HCT116 (cell line): ENCODE data around the gene MED13L. TPM values are rescaled to one million over a fixed set of nuclear protein-coding genes. Genes with fewer than 3 reads are reported as not detected.

ENCODE experiments used
- ATAC-seq: fragments of 200-7000 bp; cut with Tn5 transposase; 2 replicates; pipeline ENCODE4 v1.9.1; 2020; ENCODE audit warnings: mild to moderate bottlenecking, moderate library complexity
- BruUV-seq: library from RNA; stranded (reverse); fragments of 400-500 nt; replicated peaks from 2 replicates; lab custom pipeline; 2021; lab: Mats Ljungman, UMichigan
- CTCF ChIA-PET: fragments of 300-600 bp; sonication (Branson Sonifier 250); formaldehyde crosslinking; loops from one replicate; lab custom pipeline; 2021; ENCODE audit warnings: antibody characterized with exemption; lab: Charles Lee
- POLR2A ChIA-PET: fragments of 300-600, 350-600 bp; sonication (Branson Sonifier 250); formaldehyde crosslinking; loops from one replicate; lab custom pipeline; 2021; ENCODE audit warnings: antibody characterized with exemption; lab: Charles Lee
- RAD21 ChIA-PET, 2 experiments: fragments of 300-600 bp; sonication (Branson Sonifier 250); formaldehyde crosslinking; loops; one replicate each; lab custom pipeline; 2023; ENCODE audit warnings: low total read pairs in 2 of 2; ENCODE audit not compliant: uncharacterized antibody in 2 of 2, unreplicated experiment in 2 of 2, low non-redundant PET in 1 of 2; lab: Charles Lee
- DNase-seq: peaks from one replicate; pipeline ENCODE4 v3.0.0-alpha.2; 2010; ENCODE audit warnings: low read depth, low spot score
- H2AFZ ChIP-seq: fragments of 200-600 bp; shearing (Covaris generic), sonication (generic); 2 replicates; pipeline ENCODE4 v1.6.1; 2017; ENCODE audit warnings: low read depth, mixed run types, mixed read lengths, antibody characterized with exemption, low read length; ENCODE audit not compliant: poor library complexity, severe bottlenecking
- H3K27ac ChIP-seq: 2 replicates; pipeline ENCODE4 v1.5.1; 2012; ENCODE audit warnings: low read depth, low read length
- H3K27me3 ChIP-seq: fragments of 200-600 bp; sonication (generic); 2 replicates; pipeline ENCODE4 v1.6.1; 2016; ENCODE audit warnings: mixed run types, low read length, mixed read lengths; ENCODE audit not compliant: insufficient read depth
- H3K36me3 ChIP-seq, 2 experiments: fragments of 200-500 bp in 1 of 2; fragments of 200-600 bp in 1 of 2; sonication (Bioruptor generic) in 1 of 2; sonication (generic) in 1 of 2; 2 replicates each; pipeline versions ENCODE4 v1.5.1 to v1.6.1; 2014 to 2016; ENCODE audit warnings: low read length in 2 of 2, inconsistent platforms in 1 of 2, mixed read lengths in 1 of 2, mixed run types in 1 of 2; ENCODE audit not compliant: insufficient read depth in 2 of 2, control insufficient read depth in 1 of 2
- H3K4me1 ChIP-seq, 2 experiments: fragments of 200-600 bp in 1 of 2; sonication (generic) in 1 of 2; 2 replicates each; pipeline versions ENCODE4 v1.5.1 to v1.6.1; 2012 to 2017; ENCODE audit warnings: low read length in 2 of 2, inconsistent platforms in 1 of 2, mild to moderate bottlenecking in 1 of 2, mixed read lengths in 1 of 2, mixed run types in 1 of 2, moderate library complexity in 1 of 2; ENCODE audit not compliant: insufficient read depth in 2 of 2, control insufficient read depth in 1 of 2
- H3K4me2 ChIP-seq: fragments of 200-600 bp; sonication (generic); 2 replicates; pipeline ENCODE4 v1.6.1; 2017; ENCODE audit warnings: mixed run types, low read length, mixed read lengths
- H3K4me3 ChIP-seq, 2 experiments: fragments of 200-600 bp in 1 of 2; sonication (generic) in 1 of 2; replicated peaks in 1 of 2; 2 replicates each; pipeline ENCODE4 v1.5.1; 2011 to 2016; ENCODE audit warnings: low read length in 2 of 2, control low read depth in 1 of 2, low read depth in 1 of 2, mild to moderate bottlenecking in 1 of 2, mixed read lengths in 1 of 2, mixed run types in 1 of 2
- H3K79me2 ChIP-seq: fragments of 200-600 bp; sonication (generic); 2 replicates; pipeline ENCODE4 v1.6.1; 2017; ENCODE audit warnings: mild to moderate bottlenecking, mixed run types, low read length, moderate library complexity, mixed read lengths; ENCODE audit not compliant: insufficient read depth
- H3K9ac ChIP-seq: fragments of 200-600 bp; sonication (generic); 2 replicates; pipeline ENCODE4 v1.6.1; 2016; ENCODE audit warnings: low read length, mixed read lengths
- H3K9me2 ChIP-seq: fragments of 200-600 bp; sonication (generic), shearing (Covaris generic); 2 replicates; pipeline ENCODE4 v1.6.1; 2017; ENCODE audit warnings: mixed run types, mild to moderate bottlenecking, moderate library complexity; ENCODE audit not compliant: insufficient read depth
- H3K9me3 ChIP-seq, 2 experiments: fragments of 200-500 bp in 1 of 2; fragments of 200-600 bp in 1 of 2; sonication (Bioruptor generic) in 1 of 2; sonication (generic) in 1 of 2; 2 replicates each; pipeline ENCODE4 v1.6.1; 2014 to 2017; ENCODE audit warnings: low read length in 2 of 2, mixed read lengths in 2 of 2, inconsistent platforms in 1 of 2, low read depth in 1 of 2, mild to moderate bottlenecking in 1 of 2, mixed run types in 1 of 2, moderate library complexity in 1 of 2; ENCODE audit not compliant: control insufficient read depth in 1 of 2, insufficient read depth in 1 of 2
- H4K20me1 ChIP-seq: fragments of 200-600 bp; sonication (generic), shearing (Covaris generic); 2 replicates; pipeline ENCODE4 v1.6.1; 2017; ENCODE audit warnings: mixed run types, mild to moderate bottlenecking, moderate library complexity; ENCODE audit not compliant: insufficient read depth
- ATF3 ChIP-seq: IDR thresholded peaks from 2 replicates; pipeline ENCODE4 v1.6.1; 2012
- CBX3 ChIP-seq: IDR thresholded peaks from 2 replicates; pipeline ENCODE4 v1.6.1; 2012; ENCODE audit warnings: low read depth
- CEBPB ChIP-seq: IDR thresholded peaks from 2 replicates; pipeline ENCODE4 v1.6.1; 2012; ENCODE audit warnings: low read depth
- CTCF ChIP-seq, 3 experiments: fragments of 200-600 bp in 1 of 3; sonication (generic) in 1 of 3; IDR thresholded peaks in 2 of 3; conservative IDR thresholded peaks in 1 of 3; 2 replicates each; pipeline ENCODE4 v1.5.1; 2012 to 2017; ENCODE audit warnings: low read depth in 2 of 3, low read length in 2 of 3, antibody characterized with exemption in 1 of 3, borderline replicate concordance in 1 of 3, control low read depth in 1 of 3, mild to moderate bottlenecking in 1 of 3, mixed read lengths in 1 of 3, mixed run types in 1 of 3, moderate library complexity in 1 of 3; ENCODE audit not compliant: insufficient read depth in 1 of 3
- EGR1 ChIP-seq: IDR thresholded peaks from 2 replicates; pipeline ENCODE4 v1.6.1; 2012; ENCODE audit warnings: low read depth
- ELF1 ChIP-seq: IDR thresholded peaks from 2 replicates; pipeline ENCODE4 v1.6.1; 2012; ENCODE audit warnings: low read depth, borderline replicate concordance
- EZH2 ChIP-seq: fragments of 200-600 bp; sonication (generic); IDR thresholded peaks from 2 replicates; pipeline ENCODE4 v1.6.1; 2017; ENCODE audit warnings: antibody characterized with exemption, mixed run types
- EZH2phosphoT487 ChIP-seq: fragments of 200-600 bp; IDR thresholded peaks from 2 replicates; pipeline ENCODE4 v1.6.1; 2018; ENCODE audit warnings: antibody characterized with exemption, borderline replicate concordance
- FOSL1 ChIP-seq: IDR thresholded peaks from 2 replicates; pipeline ENCODE4 v1.6.1; 2012; ENCODE audit warnings: low read depth
- JUND ChIP-seq: IDR thresholded peaks from 2 replicates; pipeline ENCODE4 v1.6.1; 2012
- MAX ChIP-seq: IDR thresholded peaks from 2 replicates; pipeline ENCODE4 v1.6.1; 2012
- POLR2A ChIP-seq: IDR thresholded peaks from 2 replicates; pipeline ENCODE4 v1.7.0; 2011; ENCODE audit warnings: borderline replicate concordance; ENCODE audit not compliant: insufficient read depth, insufficient read length; ENCODE audit errors: extremely low read depth
- POLR2AphosphoS5 ChIP-seq: IDR thresholded peaks from 2 replicates; pipeline ENCODE4 v1.6.1; 2011; ENCODE audit warnings: mild to moderate bottlenecking, low read depth, low read length, moderate library complexity
- RAD21 ChIP-seq: IDR thresholded peaks from 2 replicates; pipeline ENCODE4 v1.6.1; 2012; ENCODE audit warnings: low read depth, mild to moderate bottlenecking
- REST ChIP-seq: IDR thresholded peaks from 2 replicates; pipeline ENCODE4 v1.6.1; 2012; ENCODE audit warnings: low read depth
- SIN3A ChIP-seq: IDR thresholded peaks from 2 replicates; pipeline ENCODE4 v1.6.1; 2012; ENCODE audit warnings: low read depth
- SP1 ChIP-seq: IDR thresholded peaks from 2 replicates; pipeline ENCODE4 v1.6.1; 2012; ENCODE audit warnings: low read depth
- TCF7L2 ChIP-seq: IDR thresholded peaks from 2 replicates; pipeline ENCODE4 v1.7.0; 2011; ENCODE audit warnings: borderline replicate concordance, inconsistent platforms; ENCODE audit not compliant: insufficient read depth, insufficient read length; ENCODE audit errors: extremely low read depth
- YY1 ChIP-seq: IDR thresholded peaks from 2 replicates; pipeline ENCODE4 v1.6.1; 2011; ENCODE audit warnings: low read length, low read depth, moderate library complexity, mild to moderate bottlenecking; ENCODE audit not compliant: insufficient replicate concordance; ENCODE audit errors: extremely low read depth
- ZFX ChIP-seq: fragments of 450-650 bp; IDR thresholded peaks from 2 replicates; pipeline ENCODE4 v1.6.1; 2017
- intact Hi-C: fragments of 100-400 bp; cut with micrococcal nuclease; formaldehyde crosslinking; loops from 2 replicates; pipeline ENCODE4 v1.10.0; 2022
- total RNA-seq: library from RNA; stranded (reverse); gene quantifications from one replicate; pipeline ENCODE4 v1.2.1, GENCODE V29; 2021; ENCODE audit not compliant: unreplicated experiment

Gene MED13L
- total RNA-seq, 1 experiment from 2014 or later: 176 TPM

- H3K36me3 ChIP-seq: no peaks in the 10 kb centered on the region
- no peaks in the 10 kb centered on the region; a peak in 1 of 4 replicates for H3K4me1 ChIP-seq
- POLR2A ChIA-PET: no interaction called here
- no peak overlapping the region for H2AFZ ChIP-seq
- H3K9me3 ChIP-seq: no peaks in the 10 kb centered on the region
- no TSS peak for BruUV-seq
- no peak overlapping the region for H3K9ac ChIP-seq
- H3K9me2 ChIP-seq: no peaks in the 10 kb centered on the region
- H4K20me1 ChIP-seq: peaks cover 60% of the 10 kb centered on the region; the same call in 1 of the 2 replicates
- intact Hi-C loops: no loop called here
- H3K4me2 ChIP-seq: no peak overlapping the region
- CTCF ChIA-PET: no interaction called here
- H3K79me2 ChIP-seq: peaks cover 100% of the 10 kb centered on the region
- H3K4me3 ChIP-seq: no peak overlapping the region
- H3K27me3 ChIP-seq: no peaks in the 10 kb centered on the region
- H3K27ac ChIP-seq: no peak overlapping the region
- RAD21 ChIA-PET: no interaction called here
- TF ChIP-seq FOSL1 (no peak), MAX (no peak), SP1 (no peak), CEBPB (no peak), EZH2phosphoT487 (no peak), CTCF (IDR thresholded peaks at IDR 0.05 in 2 of 3, conservative IDR thresholded peaks at IDR 0.05 in 1 of 3; ENCODE audit: borderline replicate concordance in 1 of 3, insufficient read depth in 1 of 3, low read depth in 2 of 3, low read length in 2 of 3) (no peak), POLR2A (no peak), CBX3 (no peak), REST (no peak), SIN3A (no peak), EZH2 (no peak), ELF1 (no peak), JUND (no peak), YY1 (no peak), POLR2AphosphoS5 (no peak), ZFX (no peak), TCF7L2 (no peak), RAD21 (no peak), EGR1 (no peak), ATF3 (no peak)
- TF ChIP-seq, all 23 proteins: peak for 0
- ATAC-seq (no peak), DNase-seq (no peak)
These were observed 188.4 kb downstream of the MED13L start for GRCh38 chr12:116089080-116089479.
